CD4-positive, alpha-beta T cell (primary cell): ENCODE data around the gene GRIN2A. TPM values are rescaled to one million over a fixed set of nuclear protein-coding genes. Genes with fewer than 3 reads are reported as not detected.

Source experiments
- ATAC-seq: fragments of 200-7000 bp; cut with Tn5 transposase; one replicate; pipeline ENCODE4 v1.10.0; 2022; ENCODE audit warnings: mild to moderate bottlenecking; ENCODE audit not compliant: poor library complexity
- CTCF ChIA-PET: fragments of 350-600 bp; sonication (Branson Sonifier 250); formaldehyde crosslinking; loops from one replicate; lab custom pipeline; 2021; ENCODE audit warnings: antibody characterized with exemption, inconsistent platforms; lab: Charles Lee
- POLR2A ChIA-PET: fragments of 350-600 bp; sonication (Branson Sonifier 250); formaldehyde crosslinking; loops from one replicate; lab custom pipeline; 2021; ENCODE audit warnings: antibody characterized with exemption, inconsistent platforms; lab: Charles Lee
- DNase-seq, 14 experiments: peaks; one replicate each; pipeline ENCODE4 v3.0.0-alpha.2; 2013 to 2020; ENCODE audit warnings: mixed read lengths in 2 of 14
- H3K27ac ChIP-seq, 2 donors: one replicate each; pipeline versions ENCODE4 v1.5.1 to v1.7.0; 2013; ENCODE audit warnings: low read length in 2 of 2, low read depth in 1 of 2, mild to moderate bottlenecking in 1 of 2
- H3K27me3 ChIP-seq, 2 experiments: 1 replicate in 1 of 2; 2 replicates in 1 of 2; pipeline versions ENCODE4 v1.6.1 to v1.7.0; 2013; ENCODE audit warnings: low read length in 2 of 2, control low read depth in 1 of 2, mild to moderate bottlenecking in 1 of 2, moderate library complexity in 1 of 2; ENCODE audit not compliant: insufficient read depth in 2 of 2, control insufficient read depth in 1 of 2
- H3K36me3 ChIP-seq: one replicate; pipeline ENCODE4 v1.6.1; 2013; ENCODE audit warnings: low read length, control low read depth; ENCODE audit not compliant: insufficient read depth
- H3K4me1 ChIP-seq: one replicate; pipeline ENCODE4 v1.6.1; 2013; ENCODE audit warnings: low read length, control low read depth; ENCODE audit not compliant: insufficient read depth
- H3K4me3 ChIP-seq: one replicate; pipeline ENCODE4 v1.5.1; 2013; ENCODE audit warnings: mild to moderate bottlenecking, low read length, moderate library complexity
- H3K9me3 ChIP-seq, 2 experiments: 1 replicate in 1 of 2; 2 replicates in 1 of 2; pipeline versions ENCODE4 v1.6.1 to v1.7.0; 2013; ENCODE audit warnings: low read length in 2 of 2, mild to moderate bottlenecking in 2 of 2, control low read depth in 1 of 2, moderate library complexity in 1 of 2; ENCODE audit not compliant: control insufficient read depth in 1 of 2, insufficient read depth in 1 of 2
- H3K27ac Mint-ChIP-seq: one replicate; pipeline ENCODE4 v1.8.0; 2020; ENCODE audit warnings: mixed read lengths
- H3K27me3 Mint-ChIP-seq: one replicate; pipeline ENCODE4 v1.8.0; 2021; ENCODE audit warnings: mixed read lengths
- H3K36me3 Mint-ChIP-seq: one replicate; pipeline ENCODE4 v1.8.0; 2021; ENCODE audit warnings: low read depth, mixed read lengths
- H3K4me1 Mint-ChIP-seq: one replicate; pipeline ENCODE4 v1.8.0; 2021; ENCODE audit warnings: low read depth, mixed read lengths
- H3K4me3 Mint-ChIP-seq: one replicate; pipeline ENCODE4 v1.8.0; 2020; ENCODE audit warnings: mild to moderate bottlenecking, mixed read lengths
- H3K9me3 Mint-ChIP-seq: one replicate; pipeline ENCODE4 v1.8.0; 2020; ENCODE audit warnings: mixed read lengths
- intact Hi-C, 2 experiments: fragments of 100-400 bp; cut with DNase I in 1 of 2; cut with micrococcal nuclease in 1 of 2; formaldehyde crosslinking; loops; one replicate each; pipeline versions ENCODE4 v1.15.1 to v1.9.0; 2023 to 2025; cut with DNase I, micrococcal nuclease
- total RNA-seq, 174 experiments: library from RNA in 2 of 174; stranded (reverse) in 2 of 174; gene quantifications; one replicate each; pipeline ENCODE4 v1.2.3 and lab custom pipeline; 2021 to 2026
- TF ChIP-seq, protein P1 (sequence below): fragments of 200-600 bp; IDR thresholded peaks from one replicate; pipeline ENCODE4 v1.8.0; 2022; ENCODE audit warnings: antibody characterized with exemption, mild to moderate bottlenecking

The GRIN2A gene
- total RNA-seq, 2 experiments from 2014 or later, result not detected

DNA sequence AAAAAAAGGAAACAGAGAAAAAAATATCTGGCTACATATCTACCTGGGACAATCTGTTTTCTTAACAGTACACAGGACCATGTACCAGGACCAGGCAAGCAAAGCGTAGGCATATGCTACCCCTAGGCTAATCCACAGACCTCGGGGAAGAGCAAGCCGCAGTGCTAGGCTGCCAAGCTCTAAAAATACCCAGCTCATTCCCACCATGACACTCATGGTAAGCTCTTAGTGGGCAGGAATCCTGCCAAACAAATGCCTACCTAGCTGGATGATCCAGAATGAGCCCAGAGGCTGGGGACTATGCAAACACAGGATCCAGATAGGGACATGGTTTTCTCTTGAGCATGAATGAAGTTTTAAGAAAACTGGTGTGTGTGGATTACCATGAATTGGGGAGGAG is 95.6 kb downstream of the GRIN2A start:
- Histone ChIP-seq H3K27me3 (no peaks in the 10 kb centered on the region), H3K9me3 (peaks cover 0 to 4% of the 10 kb centered on the region in 2 experiments), H3K27ac (no peak overlapping the region), H3K4me3 (no peak overlapping the region), H3K4me1 (no peaks in the 10 kb centered on the region), H3K36me3 (no peaks in the 10 kb centered on the region)
- Mint-ChIP-seq H3K4me3 (no peak overlapping the region), H3K36me3 (no peaks in the 10 kb centered on the region), H3K27me3 (peaks cover 14% of the 10 kb centered on the region), H3K4me1 (no peaks in the 10 kb centered on the region), H3K9me3 (peaks cover 3% of the 10 kb centered on the region), H3K27ac (no peak overlapping the region)
- intact Hi-C loops, result no loop called here
- DNase-seq (no peak), ATAC-seq (no peak)
- CTCF ChIA-PET, result no interaction called here
- POLR2A ChIA-PET, result no interaction called here
- TF ChIP-seq, protein P1, sequence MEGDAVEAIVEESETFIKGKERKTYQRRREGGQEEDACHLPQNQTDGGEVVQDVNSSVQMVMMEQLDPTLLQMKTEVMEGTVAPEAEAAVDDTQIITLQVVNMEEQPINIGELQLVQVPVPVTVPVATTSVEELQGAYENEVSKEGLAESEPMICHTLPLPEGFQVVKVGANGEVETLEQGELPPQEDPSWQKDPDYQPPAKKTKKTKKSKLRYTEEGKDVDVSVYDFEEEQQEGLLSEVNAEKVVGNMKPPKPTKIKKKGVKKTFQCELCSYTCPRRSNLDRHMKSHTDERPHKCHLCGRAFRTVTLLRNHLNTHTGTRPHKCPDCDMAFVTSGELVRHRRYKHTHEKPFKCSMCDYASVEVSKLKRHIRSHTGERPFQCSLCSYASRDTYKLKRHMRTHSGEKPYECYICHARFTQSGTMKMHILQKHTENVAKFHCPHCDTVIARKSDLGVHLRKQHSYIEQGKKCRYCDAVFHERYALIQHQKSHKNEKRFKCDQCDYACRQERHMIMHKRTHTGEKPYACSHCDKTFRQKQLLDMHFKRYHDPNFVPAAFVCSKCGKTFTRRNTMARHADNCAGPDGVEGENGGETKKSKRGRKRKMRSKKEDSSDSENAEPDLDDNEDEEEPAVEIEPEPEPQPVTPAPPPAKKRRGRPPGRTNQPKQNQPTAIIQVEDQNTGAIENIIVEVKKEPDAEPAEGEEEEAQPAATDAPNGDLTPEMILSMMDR, result no peak

DNA sequence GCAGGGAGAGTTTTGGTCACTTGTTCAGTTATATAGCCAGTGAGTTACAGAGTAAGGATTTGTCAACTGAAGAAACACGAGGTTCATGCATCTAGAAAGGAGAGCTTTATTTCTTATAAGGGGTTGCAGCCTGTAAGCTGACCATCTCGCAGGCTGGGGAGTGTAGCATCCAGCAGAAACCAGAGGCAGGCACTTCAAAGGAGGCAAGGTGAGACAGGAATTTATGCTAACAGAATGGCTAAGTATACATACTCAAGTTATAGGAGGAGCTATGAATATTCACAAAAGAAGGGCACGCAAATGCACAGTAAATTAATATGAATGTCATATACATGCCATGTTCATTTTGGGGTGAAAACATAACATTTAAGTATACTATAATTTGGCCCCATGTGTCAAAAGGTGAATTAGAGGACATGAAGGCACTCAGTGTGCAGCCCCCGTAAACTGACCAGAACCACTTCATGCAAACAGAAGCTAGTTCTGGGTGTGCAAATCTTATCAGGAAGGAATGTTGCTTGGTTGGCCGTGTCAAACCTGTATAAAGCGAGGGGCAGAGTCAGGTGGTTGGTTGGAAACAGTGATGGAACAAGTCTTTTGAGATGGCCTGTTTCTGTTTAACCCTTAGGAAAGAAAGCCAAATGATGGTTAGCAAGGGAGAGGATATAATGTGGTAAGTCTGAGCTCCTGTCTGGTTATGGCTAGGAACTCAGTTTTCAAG is 97.0 kb downstream of the GRIN2A start:
- ChIA-PET CTCF (no interaction called here), POLR2A (no interaction called here)
- ATAC-seq (no peak), DNase-seq (no peak)
- H3K27ac Mint-ChIP-seq, result no peak overlapping the region
- intact Hi-C loops, result no loop called here
- H3K27me3 Mint-ChIP-seq, result peaks cover 14% of the 10 kb centered on the region
- Histone ChIP-seq H3K4me1 (no peaks in the 10 kb centered on the region), H3K27ac (no peak overlapping the region), H3K36me3 (no peaks in the 10 kb centered on the region), H3K27me3 (no peaks in the 10 kb centered on the region), H3K9me3 (peaks cover 0 to 4% of the 10 kb centered on the region in 2 experiments), H3K4me3 (no peak overlapping the region)
- H3K4me1 Mint-ChIP-seq, result no peaks in the 10 kb centered on the region
- no peak overlapping the region for H3K4me3 Mint-ChIP-seq
- peaks cover 3% of the 10 kb centered on the region for H3K9me3 Mint-ChIP-seq
- H3K36me3 Mint-ChIP-seq, result no peaks in the 10 kb centered on the region
- TF ChIP-seq, protein P1, result no peak

DNA sequence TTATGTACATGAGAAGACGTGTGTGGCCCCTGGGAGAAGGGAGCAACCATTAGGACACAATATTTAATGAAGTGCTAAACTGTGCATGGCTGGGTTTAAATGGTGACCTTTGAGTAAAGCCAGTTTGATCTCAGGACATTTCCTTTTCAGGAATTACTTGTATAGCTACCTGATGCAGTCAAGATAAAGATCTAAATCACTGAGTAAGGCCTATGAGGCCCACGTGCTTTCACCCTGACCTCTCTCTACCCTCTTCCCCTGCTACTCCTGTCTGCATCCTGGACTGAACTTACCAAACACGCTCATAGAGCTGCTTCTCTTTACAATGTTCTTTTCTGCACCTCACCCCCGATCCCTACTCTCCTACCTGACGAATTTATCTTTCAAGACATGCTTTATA is 98.9 kb downstream of the GRIN2A start:
- TF ChIP-seq, protein P1, result no peak
- Histone ChIP-seq H3K27ac (no peak overlapping the region), H3K36me3 (no peaks in the 10 kb centered on the region), H3K27me3 (no peaks in the 10 kb centered on the region), H3K4me1 (no peaks in the 10 kb centered on the region), H3K4me3 (no peak overlapping the region), H3K9me3 (peaks cover 0 to 3% of the 10 kb centered on the region in 2 experiments)
- ChIA-PET CTCF (no interaction called here), POLR2A (no interaction called here)
- peaks cover 3% of the 10 kb centered on the region for H3K9me3 Mint-ChIP-seq
- H3K27ac Mint-ChIP-seq, result no peak overlapping the region
- peaks cover 10% of the 10 kb centered on the region for H3K27me3 Mint-ChIP-seq
- DNase-seq, result no peak
- no peaks in the 10 kb centered on the region for H3K4me1 Mint-ChIP-seq
- no peaks in the 10 kb centered on the region for H3K36me3 Mint-ChIP-seq
- no peak overlapping the region for H3K4me3 Mint-ChIP-seq
- intact Hi-C loops, result no loop called here
- ATAC-seq, result no peak
